Liver (tissue), 3 donors: ENCODE data around the gene VPS72.

Experiments used
- EGR1 ChIP-seq, 2 donors: IDR thresholded peaks; 2 replicates each; pipeline ENCODE4 v1.6.1; 2016 to 2018; ENCODE audit warnings: antibody characterized with exemption in 2 of 2, low read depth in 2 of 2
- JUND ChIP-seq, 2 donors: IDR thresholded peaks; 2 replicates each; pipeline ENCODE4 v1.6.1; 2016; ENCODE audit warnings: antibody characterized with exemption in 2 of 2
- MAX ChIP-seq: IDR thresholded peaks from 2 replicates; pipeline ENCODE4 v1.6.1; 2016; ENCODE audit warnings: antibody characterized with exemption
- TAF1 ChIP-seq: conservative IDR thresholded peaks from 2 replicates; pipeline ENCODE4 v1.6.1; 2016; ENCODE audit warnings: antibody characterized with exemption, mild to moderate bottlenecking
- YY1 ChIP-seq: IDR thresholded peaks from 2 replicates; pipeline ENCODE4 v1.6.1; 2016; ENCODE audit warnings: antibody characterized with exemption, mild to moderate bottlenecking
- ZBTB33 ChIP-seq: IDR thresholded peaks from 2 replicates; pipeline ENCODE4 v1.6.1; 2016; ENCODE audit warnings: antibody characterized with exemption
- TF ChIP-seq, protein P1 (sequence below): fragments of 150-350 bp; IDR thresholded peaks from 2 replicates; pipeline ENCODE4 v1.5.1; 2017; ENCODE audit warnings: improper control_type of control experiment, low read depth, low read length; ENCODE audit not compliant: missing input control
- TF ChIP-seq, protein P2 (sequence below): IDR thresholded peaks from 2 replicates; pipeline ENCODE4 v1.6.1; 2016; ENCODE audit warnings: antibody characterized with exemption, mild to moderate bottlenecking
- donor health status: healthy.
- donor health status: healthy.

GRCh38 chr1:151175863-151176262, 14.1 kb downstream of the VPS72 start, which contains the start of gene TMOD4:
- TF ChIP-seq EGR1 (IDR thresholded peaks at IDR 0.05; ENCODE audit: low read depth in 2 of 2) (no peak), TAF1 (no peak), ZBTB33 (no peak), YY1 (no peak), MAX (no peak), JUND (IDR thresholded peaks at IDR 0.05) (no peak)
- TF ChIP-seq, protein P1, sequence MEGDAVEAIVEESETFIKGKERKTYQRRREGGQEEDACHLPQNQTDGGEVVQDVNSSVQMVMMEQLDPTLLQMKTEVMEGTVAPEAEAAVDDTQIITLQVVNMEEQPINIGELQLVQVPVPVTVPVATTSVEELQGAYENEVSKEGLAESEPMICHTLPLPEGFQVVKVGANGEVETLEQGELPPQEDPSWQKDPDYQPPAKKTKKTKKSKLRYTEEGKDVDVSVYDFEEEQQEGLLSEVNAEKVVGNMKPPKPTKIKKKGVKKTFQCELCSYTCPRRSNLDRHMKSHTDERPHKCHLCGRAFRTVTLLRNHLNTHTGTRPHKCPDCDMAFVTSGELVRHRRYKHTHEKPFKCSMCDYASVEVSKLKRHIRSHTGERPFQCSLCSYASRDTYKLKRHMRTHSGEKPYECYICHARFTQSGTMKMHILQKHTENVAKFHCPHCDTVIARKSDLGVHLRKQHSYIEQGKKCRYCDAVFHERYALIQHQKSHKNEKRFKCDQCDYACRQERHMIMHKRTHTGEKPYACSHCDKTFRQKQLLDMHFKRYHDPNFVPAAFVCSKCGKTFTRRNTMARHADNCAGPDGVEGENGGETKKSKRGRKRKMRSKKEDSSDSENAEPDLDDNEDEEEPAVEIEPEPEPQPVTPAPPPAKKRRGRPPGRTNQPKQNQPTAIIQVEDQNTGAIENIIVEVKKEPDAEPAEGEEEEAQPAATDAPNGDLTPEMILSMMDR: peak; percentile 35
- TF ChIP-seq, protein P2, sequence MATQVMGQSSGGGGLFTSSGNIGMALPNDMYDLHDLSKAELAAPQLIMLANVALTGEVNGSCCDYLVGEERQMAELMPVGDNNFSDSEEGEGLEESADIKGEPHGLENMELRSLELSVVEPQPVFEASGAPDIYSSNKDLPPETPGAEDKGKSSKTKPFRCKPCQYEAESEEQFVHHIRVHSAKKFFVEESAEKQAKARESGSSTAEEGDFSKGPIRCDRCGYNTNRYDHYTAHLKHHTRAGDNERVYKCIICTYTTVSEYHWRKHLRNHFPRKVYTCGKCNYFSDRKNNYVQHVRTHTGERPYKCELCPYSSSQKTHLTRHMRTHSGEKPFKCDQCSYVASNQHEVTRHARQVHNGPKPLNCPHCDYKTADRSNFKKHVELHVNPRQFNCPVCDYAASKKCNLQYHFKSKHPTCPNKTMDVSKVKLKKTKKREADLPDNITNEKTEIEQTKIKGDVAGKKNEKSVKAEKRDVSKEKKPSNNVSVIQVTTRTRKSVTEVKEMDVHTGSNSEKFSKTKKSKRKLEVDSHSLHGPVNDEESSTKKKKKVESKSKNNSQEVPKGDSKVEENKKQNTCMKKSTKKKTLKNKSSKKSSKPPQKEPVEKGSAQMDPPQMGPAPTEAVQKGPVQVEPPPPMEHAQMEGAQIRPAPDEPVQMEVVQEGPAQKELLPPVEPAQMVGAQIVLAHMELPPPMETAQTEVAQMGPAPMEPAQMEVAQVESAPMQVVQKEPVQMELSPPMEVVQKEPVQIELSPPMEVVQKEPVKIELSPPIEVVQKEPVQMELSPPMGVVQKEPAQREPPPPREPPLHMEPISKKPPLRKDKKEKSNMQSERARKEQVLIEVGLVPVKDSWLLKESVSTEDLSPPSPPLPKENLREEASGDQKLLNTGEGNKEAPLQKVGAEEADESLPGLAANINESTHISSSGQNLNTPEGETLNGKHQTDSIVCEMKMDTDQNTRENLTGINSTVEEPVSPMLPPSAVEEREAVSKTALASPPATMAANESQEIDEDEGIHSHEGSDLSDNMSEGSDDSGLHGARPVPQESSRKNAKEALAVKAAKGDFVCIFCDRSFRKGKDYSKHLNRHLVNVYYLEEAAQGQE: no peak
